HG03097 (cell line): ENCODE data around the gene SUCLG2.

ENCODE experiments used
- ATAC-seq: cut with Tn5 transposase; IDR thresholded peaks from one replicate; pipeline ENCODE4 v1.9.1; 2021; ENCODE audit not compliant: unreplicated experiment, low FRiP score

The SUCLG2 gene

GRCh38 chr3:67654099-67654843 lies at the start of gene SUCLG2:
TSS of gene SUCLG2 (minus strand) at chr3:67654612. CDS start at chr3:67654586, 26 bp downstream.
- ATAC-seq = peak; percentile 58

GRCh38 chr3:67700596-67700995 lies 46.2 kb upstream of the SUCLG2 start:
- ATAC-seq = no peak

DNA sequence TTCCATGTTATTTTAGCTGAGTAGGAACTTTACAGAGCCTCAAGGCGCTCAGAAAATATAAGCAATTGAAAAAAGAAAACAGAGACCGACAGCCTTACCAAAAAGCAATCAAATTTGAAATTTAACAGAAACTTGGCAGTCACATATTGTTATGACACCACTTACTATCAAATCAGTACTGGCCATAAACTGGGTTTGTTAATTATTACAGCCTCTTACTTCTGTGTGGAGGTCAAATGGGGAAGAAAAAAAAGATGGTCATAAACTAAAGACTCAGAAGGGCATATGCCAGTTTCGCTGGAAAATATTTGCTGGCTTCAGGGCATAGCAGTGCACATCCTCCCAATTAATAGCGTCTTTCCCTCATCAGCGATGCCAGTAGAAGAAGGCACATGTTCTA lies 45.5 kb upstream of the SUCLG2 start:
- no peak for ATAC-seq

DNA sequence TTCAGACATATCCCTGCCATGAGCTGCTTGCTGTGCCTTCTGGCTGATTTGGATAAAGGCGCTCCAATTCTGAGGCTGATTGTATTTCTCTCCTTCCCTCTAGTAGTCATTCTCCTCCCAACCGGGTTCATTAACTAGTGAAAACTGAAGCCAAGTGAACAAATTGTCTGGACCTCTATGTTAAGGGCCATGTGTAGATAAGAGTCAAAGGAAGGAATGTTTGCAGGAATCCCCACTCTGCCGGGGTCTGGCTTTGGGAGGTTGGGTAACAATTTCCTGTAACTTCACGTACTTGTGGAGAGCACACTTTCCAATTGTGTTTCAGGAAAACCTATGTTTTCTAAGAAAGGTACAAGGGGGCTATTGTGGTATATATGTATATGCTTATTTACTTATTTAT lies 38.2 kb upstream of the SUCLG2 start:
- no peak for ATAC-seq

DNA sequence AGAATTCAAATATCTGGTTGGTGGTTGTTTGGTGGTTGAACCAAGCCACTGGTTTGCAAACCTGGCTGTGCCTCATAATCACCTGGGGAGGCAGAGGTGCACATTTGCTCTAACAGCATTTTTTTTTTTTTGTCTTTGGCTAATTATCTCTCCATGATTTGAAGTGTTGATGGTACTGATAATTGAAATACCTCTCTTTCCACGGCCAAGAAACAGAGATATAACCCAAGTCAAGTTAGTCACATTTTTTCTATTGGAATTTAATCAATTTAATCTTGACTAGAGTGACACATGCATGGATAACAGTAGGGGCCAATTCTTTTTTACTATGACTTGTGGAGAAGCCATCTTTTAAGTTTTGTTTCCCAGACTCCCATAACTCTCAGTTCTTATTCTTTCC lies 37.5 kb upstream of the SUCLG2 start:
- no peak for ATAC-seq

- ATAC-seq = no peak
Observed at GRCh38 chr3:67691207-67691606, 36.8 kb upstream of the SUCLG2 start.

DNA sequence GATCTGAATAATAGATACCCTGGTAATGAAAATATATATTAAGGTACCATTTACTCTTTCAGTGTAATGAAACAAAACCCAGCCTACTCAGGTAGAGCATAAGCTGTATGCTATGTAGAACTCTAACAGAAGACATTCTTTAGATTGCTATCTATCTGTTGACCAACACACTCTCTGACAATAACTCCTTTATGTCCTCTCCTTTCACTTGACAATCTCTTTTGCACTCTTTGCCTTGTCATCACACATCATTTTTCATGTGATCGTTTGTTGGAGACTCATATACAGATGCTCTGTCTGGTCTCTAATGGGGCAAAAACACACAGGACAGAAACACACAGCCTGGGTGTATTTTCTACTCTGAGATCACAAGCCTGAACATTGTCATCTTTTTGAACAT lies 35.4 kb upstream of the SUCLG2 start:
- ATAC-seq = no peak

- ATAC-seq = no peak
Observed at GRCh38 chr3:67688231-67688630, 33.8 kb upstream of the SUCLG2 start.

- ATAC-seq = no peak
Observed at GRCh38 chr3:67686069-67686468, 31.7 kb upstream of the SUCLG2 start.

- ATAC-seq = peak; percentile 98
Observed at GRCh38 chr3:67685499-67685898, 31.1 kb upstream of the SUCLG2 start.

- no peak for ATAC-seq
Observed at GRCh38 chr3:67684211-67684610, 29.8 kb upstream of the SUCLG2 start.

- no peak for ATAC-seq
Observed at GRCh38 chr3:67683522-67683921, 29.1 kb upstream of the SUCLG2 start.

- no peak for ATAC-seq
Observed at GRCh38 chr3:67678665-67679064, 24.3 kb upstream of the SUCLG2 start.

DNA sequence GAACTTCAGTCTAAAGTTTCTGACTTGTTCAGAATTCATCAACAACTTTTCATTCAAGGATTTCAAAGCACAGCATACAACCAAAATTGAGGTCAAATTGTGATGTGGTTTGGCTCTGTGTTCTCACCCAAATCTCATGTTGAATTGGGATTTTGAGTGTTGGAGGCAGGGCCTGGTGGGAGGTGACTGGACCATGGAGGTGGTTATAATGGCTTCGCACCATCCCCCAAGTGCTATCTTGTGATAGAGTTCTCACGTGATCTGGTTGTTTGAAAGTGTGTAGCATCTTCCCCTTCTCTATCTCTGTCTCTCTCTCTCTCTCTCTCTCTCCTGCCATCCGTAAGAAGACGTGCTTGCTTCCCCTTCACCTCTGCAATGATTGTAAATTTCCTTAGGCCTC lies 19.6 kb upstream of the SUCLG2 start:
- ATAC-seq = no peak

GRCh38 chr3:67662733-67663132 lies 8.3 kb upstream of the SUCLG2 start:
- ATAC-seq = no peak

DNA sequence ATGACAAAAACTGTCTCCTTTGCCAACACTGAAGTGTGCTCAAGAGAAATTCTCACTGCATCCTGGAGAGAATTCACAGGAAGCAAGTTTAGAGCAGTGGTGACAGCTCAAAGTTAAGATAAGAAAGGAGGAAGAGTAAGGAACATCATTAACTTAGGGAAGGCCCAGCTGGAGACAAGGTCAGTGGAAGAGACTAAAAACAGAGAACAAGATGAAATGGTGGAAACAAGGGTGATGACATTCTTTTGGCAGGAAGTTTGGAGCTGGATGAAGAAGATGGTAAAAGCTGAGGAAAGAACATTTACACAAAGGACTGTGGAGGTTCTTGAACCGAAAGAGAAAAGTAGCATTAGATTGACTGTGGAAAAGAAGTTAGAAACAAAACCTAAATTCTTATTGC lies 6.7 kb upstream of the SUCLG2 start:
- no peak for ATAC-seq

DNA sequence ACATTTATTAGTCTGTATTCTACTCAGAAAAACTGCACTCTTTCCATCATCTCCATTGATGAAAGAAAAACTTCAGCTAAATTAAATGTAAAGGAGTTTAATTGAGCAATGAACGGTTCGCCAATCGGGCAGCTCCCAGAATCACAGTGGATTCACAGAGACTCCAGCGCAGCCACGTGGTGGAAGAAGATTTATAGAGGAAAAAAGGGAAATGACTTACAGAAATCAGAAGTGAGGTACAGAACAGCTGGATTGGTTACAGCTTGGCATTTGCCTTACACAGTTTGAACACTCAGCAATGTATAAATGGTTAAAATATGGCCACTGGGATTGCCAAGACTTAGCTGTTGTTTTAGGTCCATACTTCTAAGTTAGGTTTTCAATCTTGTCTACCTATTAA lies 2.8 kb upstream of the SUCLG2 start:
- ATAC-seq = no peak

- ATAC-seq = no peak
Observed at GRCh38 chr3:67656614-67657013, 2.2 kb upstream of the SUCLG2 start.

DNA sequence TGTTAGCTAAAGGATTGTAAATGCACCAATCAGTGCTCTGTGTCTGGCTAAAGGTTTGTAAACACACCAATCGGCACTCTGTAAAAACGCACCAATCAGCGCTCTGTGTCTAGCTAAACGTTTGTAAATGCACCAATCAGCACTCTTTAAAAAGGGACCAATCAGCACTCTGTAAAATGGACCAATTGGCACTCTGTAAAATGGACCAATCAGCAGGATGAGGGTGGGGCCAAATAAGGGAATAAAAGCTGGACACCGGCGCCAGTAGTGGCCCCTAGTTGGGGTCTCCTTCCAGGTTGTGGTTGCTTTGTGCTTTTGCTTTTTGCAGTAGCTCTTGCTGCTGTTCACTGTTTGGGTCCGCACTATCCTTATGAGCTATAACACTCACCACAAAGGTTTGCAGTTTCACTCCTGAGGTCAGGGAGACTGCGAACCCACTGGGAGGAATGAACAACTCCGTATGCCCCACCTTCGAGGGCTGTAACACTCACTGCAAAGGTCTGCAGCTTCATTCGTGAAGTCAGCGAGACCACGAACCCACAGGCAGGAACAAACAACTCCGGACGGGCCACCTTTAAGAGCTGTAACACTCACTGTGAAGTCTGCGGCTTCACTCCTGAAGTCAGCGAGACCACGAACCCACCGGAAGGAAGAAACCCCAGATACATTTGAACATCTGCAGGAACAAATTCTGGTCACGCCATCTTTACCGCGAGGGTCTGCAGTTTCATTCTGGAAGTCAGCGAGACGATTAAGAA lies 1.1 kb upstream of the SUCLG2 start:
- peak; percentile 57 for ATAC-seq

DNA sequence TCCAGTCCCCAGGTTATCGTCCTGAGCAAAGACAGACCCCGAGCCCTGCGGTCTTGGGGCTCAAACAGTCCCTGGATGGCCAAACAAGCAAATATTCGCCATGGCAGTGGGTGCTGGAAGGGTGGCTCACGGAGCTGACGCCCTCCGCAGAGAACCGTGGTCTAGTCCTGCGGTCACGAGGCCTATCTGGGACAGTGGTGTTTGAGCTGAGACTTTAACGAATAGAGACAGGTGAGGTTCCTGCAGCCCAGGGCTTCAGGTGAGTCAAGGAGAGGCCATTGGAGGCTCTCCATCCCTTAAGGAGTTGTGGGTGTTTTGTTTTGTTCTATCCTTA lies 399 bp upstream of the SUCLG2 start:
- no peak for ATAC-seq

GRCh38 chr3:67653425-67654098 lies 850 bp downstream of the SUCLG2 start:
- peak; percentile 9 for ATAC-seq

DNA sequence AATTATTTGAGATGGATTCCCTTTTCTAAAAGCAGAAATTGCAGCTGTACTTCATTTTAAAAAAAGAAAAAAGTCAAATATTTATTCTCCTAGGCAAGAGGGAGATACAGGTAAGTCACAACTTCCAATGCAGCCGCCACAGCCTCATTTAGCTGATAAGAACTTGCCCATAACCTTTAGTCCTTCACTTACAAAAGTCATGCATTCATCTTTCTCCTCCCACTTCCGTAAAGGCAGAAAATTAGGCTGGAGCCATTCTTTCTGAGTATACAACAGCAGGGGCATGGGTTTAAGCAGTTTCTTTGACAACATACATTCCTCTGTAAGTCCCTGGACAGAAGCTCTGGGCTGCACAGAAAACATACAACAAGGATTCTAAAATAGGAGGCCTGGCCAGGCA lies 4.3 kb downstream of the SUCLG2 start:
- no peak for ATAC-seq
